Duodenal mucosa (tissue), 2 donors: ENCODE measurements around the gene GLYAT.

Experiments used
- H3K27ac ChIP-seq: one replicate; pipeline ENCODE4 v1.7.0; 2013; ENCODE audit warnings: low read depth, low read length
- H3K27me3 ChIP-seq, 2 donors: one replicate each; pipeline ENCODE4 v1.7.0; 2013; ENCODE audit warnings: low read length in 2 of 2, control low read depth in 1 of 2; ENCODE audit not compliant: insufficient read depth in 2 of 2, control insufficient read depth in 1 of 2
- H3K36me3 ChIP-seq, 2 donors: one replicate each; pipeline ENCODE4 v1.7.0; 2013; ENCODE audit warnings: low read length in 2 of 2, control low read depth in 1 of 2; ENCODE audit not compliant: insufficient read depth in 2 of 2, control insufficient read depth in 1 of 2
- H3K4me1 ChIP-seq, 2 donors: one replicate each; pipeline ENCODE4 v1.7.0; 2013; ENCODE audit warnings: low read length in 2 of 2, control low read depth in 1 of 2; ENCODE audit not compliant: insufficient read depth in 2 of 2, control insufficient read depth in 1 of 2
- H3K4me3 ChIP-seq, 2 donors: one replicate each; pipeline ENCODE4 v1.7.0; 2013; ENCODE audit warnings: low read length in 2 of 2, low read depth in 1 of 2
- H3K9ac ChIP-seq, 2 donors: one replicate each; pipeline ENCODE4 v1.7.0; 2013; ENCODE audit warnings: low read length in 2 of 2, low read depth in 1 of 2
- H3K9me3 ChIP-seq, 2 donors: one replicate each; pipeline ENCODE4 v1.7.0; 2013; ENCODE audit warnings: low read length in 2 of 2, control low read depth in 1 of 2; ENCODE audit not compliant: control insufficient read depth in 1 of 2

Gene GLYAT, protein sequence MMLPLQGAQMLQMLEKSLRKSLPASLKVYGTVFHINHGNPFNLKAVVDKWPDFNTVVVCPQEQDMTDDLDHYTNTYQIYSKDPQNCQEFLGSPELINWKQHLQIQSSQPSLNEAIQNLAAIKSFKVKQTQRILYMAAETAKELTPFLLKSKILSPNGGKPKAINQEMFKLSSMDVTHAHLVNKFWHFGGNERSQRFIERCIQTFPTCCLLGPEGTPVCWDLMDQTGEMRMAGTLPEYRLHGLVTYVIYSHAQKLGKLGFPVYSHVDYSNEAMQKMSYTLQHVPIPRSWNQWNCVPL

DNA sequence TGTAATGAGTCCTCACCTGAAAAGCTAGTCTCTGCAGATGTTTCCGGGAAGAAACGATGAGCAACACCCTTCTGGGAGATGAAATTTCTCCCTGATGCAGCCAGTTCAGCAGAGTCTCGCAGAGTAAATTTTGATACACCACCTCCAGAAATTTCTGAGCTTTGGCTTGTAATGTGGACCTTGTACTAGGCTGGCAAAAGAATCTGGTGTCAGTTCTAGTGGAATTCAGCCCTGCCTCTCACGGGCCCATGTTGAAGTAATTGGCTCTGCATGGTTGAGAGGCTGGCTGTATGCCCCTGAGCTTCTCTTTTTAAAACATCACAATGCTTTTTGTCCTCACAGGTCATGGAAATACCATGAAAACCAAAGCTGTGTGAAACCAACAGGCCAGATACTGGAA lies at the start of gene GLYAT:
TSS of gene GLYAT (minus strand) at position 125 of the 400 bp plus-strand sequence. CDS start 7,447 bp downstream, outside the sequence.
- Histone ChIP-seq H3K27ac (no peak within 1 kb of the TSS), H3K9me3 (no peaks in the 10 kb centered on the region), H3K36me3 (no peaks in the 10 kb centered on the region), H3K4me1 (peaks cover 0 to 4% of the 10 kb centered on the region in 2 donors), H3K9ac (no peak within 1 kb of the TSS), H3K4me3 (no peak within 1 kb of the TSS), H3K27me3 (peaks cover 0 to 3% of the 10 kb centered on the region in 2 donors)

DNA sequence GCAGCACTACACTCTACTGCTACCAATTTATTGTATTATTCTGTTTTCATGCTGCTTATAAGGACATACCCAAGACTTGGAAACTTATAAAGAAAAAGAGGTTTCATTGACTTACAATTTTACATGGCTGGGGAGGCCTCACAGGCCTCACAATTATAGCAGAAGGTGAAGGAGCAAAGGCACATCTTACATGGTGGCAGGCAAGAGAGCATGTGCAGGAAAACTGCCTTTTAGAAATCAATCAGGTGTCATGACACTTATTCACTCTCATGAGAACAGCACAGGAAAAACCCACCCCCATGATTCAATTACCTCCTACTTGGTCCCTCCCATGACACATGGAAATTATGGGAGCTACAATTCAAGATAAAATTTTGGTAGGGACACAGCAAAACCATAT lies 49.6 kb upstream of the GLYAT start:
- Histone ChIP-seq H3K27ac (no peak overlapping the region), H3K9ac (no peak overlapping the region), H3K4me1 (no peaks in the 10 kb centered on the region), H3K36me3 (no peaks in the 10 kb centered on the region), H3K27me3 (no peaks in the 10 kb centered on the region), H3K9me3 (no peaks in the 10 kb centered on the region), H3K4me3 (no peak overlapping the region)

DNA sequence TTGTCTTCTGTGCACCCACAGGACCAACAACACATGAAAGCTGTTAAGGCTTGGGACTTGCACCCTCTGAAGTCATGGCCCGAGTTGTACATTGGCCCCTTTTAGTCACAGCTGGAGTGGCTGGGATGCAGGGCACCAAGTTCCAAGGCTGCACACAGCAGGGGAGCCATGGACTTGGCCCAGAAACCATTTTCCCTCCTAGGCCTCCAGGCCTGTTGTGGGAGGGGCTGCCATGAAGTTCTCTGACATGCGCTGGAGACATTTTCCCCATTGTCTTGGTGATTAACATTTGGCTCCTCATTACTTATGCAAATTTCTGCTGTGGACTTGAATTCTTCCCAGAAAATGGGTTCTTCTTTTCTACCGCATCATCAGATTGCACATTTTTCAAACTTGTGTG lies 48.8 kb upstream of the GLYAT start:
- no peaks in the 10 kb centered on the region for H3K27me3 ChIP-seq
- no peak overlapping the region for H3K9ac ChIP-seq
- no peak overlapping the region for H3K27ac ChIP-seq
- H3K4me3 ChIP-seq, result no peak overlapping the region
- no peaks in the 10 kb centered on the region for H3K9me3 ChIP-seq
- H3K36me3 ChIP-seq, result no peaks in the 10 kb centered on the region
- H3K4me1 ChIP-seq, result no peaks in the 10 kb centered on the region

DNA sequence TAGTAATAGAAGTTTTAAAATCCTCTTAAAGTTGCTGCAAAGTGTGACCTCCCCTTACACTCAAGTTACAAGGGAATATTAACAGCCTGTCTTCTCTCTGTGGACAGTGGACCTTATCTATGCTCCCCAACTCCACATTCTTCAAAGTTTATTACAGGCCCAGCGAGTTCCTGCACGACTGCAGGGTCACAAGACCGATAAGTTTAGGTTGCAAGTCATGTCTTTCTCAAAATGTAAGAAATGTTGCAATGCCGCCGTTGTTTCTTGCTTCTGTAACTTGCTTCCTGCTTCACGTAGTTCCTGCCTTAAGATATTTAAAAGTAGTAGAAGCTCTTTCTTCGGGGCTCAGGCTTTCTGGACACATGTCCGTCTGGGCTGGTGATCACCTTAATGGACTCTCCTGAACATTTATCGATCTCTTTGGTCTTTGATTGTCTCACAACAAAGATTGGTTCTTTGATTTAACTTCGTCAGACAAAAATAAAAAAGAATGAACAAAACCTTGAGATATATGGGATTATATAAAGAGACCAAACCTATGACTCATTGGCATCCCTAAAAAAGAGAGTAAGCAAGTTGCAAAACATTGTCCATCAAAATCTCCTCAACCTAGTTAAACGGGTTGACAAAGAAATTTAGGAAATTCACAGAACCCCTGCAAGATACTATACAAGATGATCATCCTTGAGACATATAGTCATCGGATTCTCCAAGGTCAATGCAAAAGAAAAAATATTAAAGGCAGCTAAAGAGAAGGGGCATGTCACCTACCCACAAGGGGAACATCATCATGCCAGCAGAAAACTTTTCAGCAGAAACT lies 45.4 kb upstream of the GLYAT start:
- Histone ChIP-seq H3K4me1 (no peaks in the 10 kb centered on the region), H3K9ac (no peak overlapping the region), H3K27me3 (no peaks in the 10 kb centered on the region), H3K9me3 (no peaks in the 10 kb centered on the region), H3K36me3 (no peaks in the 10 kb centered on the region), H3K27ac (no peak overlapping the region), H3K4me3 (no peak overlapping the region)

DNA sequence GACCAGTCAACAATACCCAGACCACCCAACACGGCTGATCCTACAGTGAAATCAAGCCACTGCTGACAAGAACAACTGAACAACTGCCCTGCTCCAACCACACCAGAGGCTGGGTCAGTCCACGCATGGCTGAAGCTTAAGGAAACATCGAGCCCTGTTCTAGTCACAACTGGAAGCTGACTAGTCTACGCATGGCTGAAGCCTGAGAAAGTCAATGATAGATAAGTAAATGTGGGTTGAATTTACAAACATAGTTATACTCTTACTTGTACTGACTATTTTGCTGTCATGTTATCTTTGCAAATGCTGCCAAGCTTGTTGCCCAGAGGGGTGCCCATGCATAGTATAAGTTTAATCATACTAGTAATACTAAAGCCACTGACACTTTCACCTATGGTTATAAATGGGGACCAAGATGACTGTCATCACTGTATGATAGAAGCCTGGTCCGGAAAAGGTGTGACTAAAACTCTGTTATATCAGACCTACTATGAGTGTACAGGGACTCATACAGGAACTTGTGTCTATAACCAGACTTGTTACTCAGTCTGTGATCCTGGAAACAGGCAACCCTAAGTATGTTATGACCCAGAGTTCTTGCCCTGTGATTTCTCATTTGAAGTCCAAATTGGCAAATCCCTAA lies 43.4 kb upstream of the GLYAT start:
- no peaks in the 10 kb centered on the region for H3K27me3 ChIP-seq
- no peaks in the 10 kb centered on the region for H3K4me1 ChIP-seq
- H3K36me3 ChIP-seq, result no peaks in the 10 kb centered on the region
- H3K27ac ChIP-seq, result no peak overlapping the region
- no peaks in the 10 kb centered on the region for H3K9me3 ChIP-seq
- no peak overlapping the region for H3K9ac ChIP-seq
- H3K4me3 ChIP-seq, result no peak overlapping the region

DNA sequence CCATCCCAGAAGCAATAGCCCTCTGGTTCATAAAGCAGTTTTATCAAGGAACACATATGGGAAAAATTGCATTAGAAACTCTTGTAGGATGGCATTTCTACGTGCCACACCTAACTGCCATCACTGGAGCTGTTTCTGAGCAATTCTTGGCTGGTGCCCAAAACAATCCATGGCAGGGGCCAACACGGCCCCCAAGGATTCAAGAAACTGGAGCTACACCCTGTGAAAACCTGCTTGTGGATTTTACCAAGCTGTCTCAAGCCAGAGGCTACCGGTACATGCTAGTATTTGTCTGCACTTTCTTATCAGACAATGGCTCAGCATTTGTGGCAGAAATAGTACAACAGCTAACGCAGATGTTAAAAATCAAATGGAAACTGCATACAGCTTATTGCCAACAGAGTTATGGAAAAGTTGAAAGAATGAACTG lies 42.4 kb upstream of the GLYAT start:
- Histone ChIP-seq H3K4me1 (no peaks in the 10 kb centered on the region), H3K27me3 (no peaks in the 10 kb centered on the region), H3K9me3 (no peaks in the 10 kb centered on the region), H3K27ac (no peak overlapping the region), H3K36me3 (no peaks in the 10 kb centered on the region), H3K9ac (no peak overlapping the region), H3K4me3 (no peak overlapping the region)

DNA sequence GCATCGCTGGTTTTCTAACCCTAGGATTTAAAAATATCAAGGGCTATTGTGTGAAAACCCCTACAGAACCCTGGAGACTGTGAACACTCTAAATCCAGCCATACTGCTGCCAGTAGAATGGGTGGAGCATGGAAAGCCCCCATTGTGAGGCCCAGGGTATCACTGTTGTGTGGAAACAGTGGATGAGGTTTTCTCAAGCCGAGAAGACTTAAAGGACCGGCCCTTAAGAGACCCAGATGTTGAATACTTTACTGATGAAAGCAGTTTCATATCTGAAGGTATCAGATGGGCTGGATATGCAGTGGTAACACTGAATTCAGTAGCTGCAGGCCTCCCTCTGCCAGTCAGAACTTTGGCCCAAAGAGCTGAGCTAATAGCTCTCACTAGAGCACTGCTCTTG lies 41.6 kb upstream of the GLYAT start:
- H3K27ac ChIP-seq, result no peak overlapping the region
- no peak overlapping the region for H3K4me3 ChIP-seq
- H3K36me3 ChIP-seq, result no peaks in the 10 kb centered on the region
- no peak overlapping the region for H3K9ac ChIP-seq
- no peaks in the 10 kb centered on the region for H3K27me3 ChIP-seq
- no peaks in the 10 kb centered on the region for H3K9me3 ChIP-seq
- H3K4me1 ChIP-seq, result no peaks in the 10 kb centered on the region

DNA sequence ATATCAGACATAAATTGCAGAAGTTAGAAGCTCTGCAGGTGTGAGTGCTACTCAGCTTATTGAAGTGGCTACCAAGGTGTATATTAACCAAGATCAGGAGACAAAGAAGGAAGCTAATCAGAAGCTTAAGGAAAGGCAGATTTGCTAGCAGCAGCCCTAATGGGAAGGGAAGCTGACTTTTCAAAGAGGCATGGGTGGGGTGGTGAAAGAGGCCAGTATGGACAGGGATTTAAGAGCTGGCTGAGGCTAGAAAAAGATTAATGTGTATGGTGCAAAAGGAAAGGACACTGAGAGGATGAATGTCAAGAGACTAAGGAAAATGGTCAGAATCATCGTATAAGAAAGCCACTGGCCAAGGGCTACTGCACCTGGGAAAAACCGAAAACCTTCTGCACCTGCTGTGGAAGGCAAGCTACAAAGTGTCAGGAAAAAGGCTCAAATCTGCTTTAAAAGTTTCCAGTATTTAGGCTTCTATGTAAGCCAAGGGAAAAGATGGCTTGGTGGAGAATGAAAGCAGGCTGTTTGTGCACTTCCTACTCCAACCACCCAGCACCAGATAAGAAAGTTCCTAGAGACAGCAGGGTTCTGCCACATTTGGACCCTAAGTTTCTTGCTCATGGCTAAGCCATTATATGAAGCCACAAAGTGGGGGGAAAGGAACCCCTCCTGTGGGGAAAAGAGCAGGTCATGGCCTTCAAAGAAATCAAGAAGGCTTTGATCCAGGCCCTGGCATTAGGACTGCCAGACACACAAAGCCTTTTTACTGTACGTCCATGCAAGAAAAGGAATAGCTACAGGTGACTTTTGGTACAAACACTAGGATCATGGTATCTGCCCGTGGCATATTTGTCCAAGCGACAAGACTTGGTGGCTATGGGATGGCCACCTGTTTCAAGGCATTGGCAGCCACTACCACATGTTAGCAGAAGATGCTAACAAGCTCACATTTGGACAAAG lies 40.9 kb upstream of the GLYAT start:
- H3K9ac ChIP-seq, result no peak overlapping the region
- H3K36me3 ChIP-seq, result no peaks in the 10 kb centered on the region
- no peak overlapping the region for H3K27ac ChIP-seq
- H3K4me1 ChIP-seq, result no peaks in the 10 kb centered on the region
- no peak overlapping the region for H3K4me3 ChIP-seq
- no peaks in the 10 kb centered on the region for H3K9me3 ChIP-seq
- H3K27me3 ChIP-seq, result no peaks in the 10 kb centered on the region

DNA sequence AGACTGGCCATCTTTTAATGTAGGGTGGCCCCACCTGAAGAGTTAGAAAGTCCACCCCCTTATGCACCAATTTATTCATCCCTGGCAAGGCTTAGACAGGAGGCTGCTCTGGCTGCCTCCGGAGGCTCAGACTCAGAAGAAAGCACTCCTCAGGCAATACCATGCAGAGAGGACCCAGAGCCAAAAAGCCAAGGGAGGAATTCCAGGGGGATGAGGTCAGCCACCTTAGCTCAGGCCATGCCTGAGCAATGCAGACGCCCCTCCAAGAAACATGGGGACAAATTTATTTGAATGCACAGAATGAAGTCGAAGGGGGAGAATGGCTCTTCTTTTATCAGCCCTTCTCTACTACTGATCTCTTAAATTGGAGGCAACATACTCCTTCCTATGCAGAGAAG lies 39.7 kb upstream of the GLYAT start:
- no peak overlapping the region for H3K9ac ChIP-seq
- no peaks in the 10 kb centered on the region for H3K9me3 ChIP-seq
- no peaks in the 10 kb centered on the region for H3K27me3 ChIP-seq
- H3K4me1 ChIP-seq, result no peaks in the 10 kb centered on the region
- no peaks in the 10 kb centered on the region for H3K36me3 ChIP-seq
- no peak overlapping the region for H3K4me3 ChIP-seq
- H3K27ac ChIP-seq, result no peak overlapping the region
